Esophagus squamous epithelium (tissue), 4 donors: ENCODE data around the gene FAR1.

Experiments used
- CTCF ChIP-seq, 6 experiments: fragments of 450-650 bp in 4 of 6; fragments of 200-600 bp in 2 of 6; sonication (generic) in 2 of 6; IDR thresholded peaks; one replicate each; pipeline ENCODE4 v1.5.1; 2016 to 2019; ENCODE audit warnings: antibody characterized with exemption in 6 of 6, mild to moderate bottlenecking in 4 of 6, moderate library complexity in 4 of 6
- POLR2A ChIP-seq, 4 donors: fragments of 450-650 bp; IDR thresholded peaks; one replicate each; pipeline ENCODE4 v1.6.1; 2017; ENCODE audit warnings: antibody characterized with exemption in 4 of 4, mild to moderate bottlenecking in 4 of 4, moderate library complexity in 3 of 4

- TF ChIP-seq POLR2A (IDR thresholded peaks at IDR 0.05) (no peak), CTCF (IDR thresholded peaks at IDR 0.05) (no peak)
Measured at GRCh38 chr11:13698132-13698531, 29.7 kb downstream of the FAR1 start.
